Prostate gland (tissue), 2 donors: ENCODE data around the gene OMG.

Source experiments
- CTCF ChIP-seq, 4 experiments: fragments of 200-600 bp in 2 of 4; fragments of 450-650 bp in 2 of 4; sonication (generic) in 2 of 4; IDR thresholded peaks; 1 replicate in 3 of 4; 2 replicates in 1 of 4; pipeline ENCODE4 v1.5.1; 2016 to 2019; ENCODE audit warnings: antibody characterized with exemption in 4 of 4, mild to moderate bottlenecking in 2 of 4, moderate library complexity in 2 of 4
- POLR2A ChIP-seq: fragments of 450-650 bp; IDR thresholded peaks from one replicate; pipeline ENCODE4 v1.6.1; 2016; ENCODE audit warnings: antibody characterized with exemption, mild to moderate bottlenecking
- POLR2AphosphoS5 ChIP-seq: sonication (generic); formaldehyde crosslinking; IDR thresholded peaks from one replicate; pipeline ENCODE4 v1.6.1; 2017; ENCODE audit warnings: antibody characterized with exemption

- no peak for TF ChIP-seq CTCF (IDR thresholded peaks at IDR 0.05)
- TF ChIP-seq POLR2AphosphoS5 = no peak
- no peak for TF ChIP-seq POLR2A
These were observed 36.9 kb downstream of the OMG start for GRCh38 chr17:31260151-31260550.
